Sigmoid colon (tissue), 7 donors: ENCODE data around the gene MTMR3. TPM values are rescaled to one million over a fixed set of nuclear protein-coding genes. Genes with fewer than 3 reads are reported as not detected.

Experiments
- DNase-seq: peaks from one replicate; pipeline ENCODE4 v3.0.0-alpha.2; 2019
- H3K27ac ChIP-seq, 4 donors: fragments of 200-600 bp; sonication (generic); one replicate each; pipeline ENCODE4 v1.5.1; 2016 to 2019; ENCODE audit warnings: mild to moderate bottlenecking in 1 of 4
- H3K27me3 ChIP-seq, 3 donors: fragments of 200-600 bp; sonication (generic); one replicate each; pipeline ENCODE4 v1.5.1; 2019; ENCODE audit warnings: mild to moderate bottlenecking in 1 of 3
- H3K36me3 ChIP-seq, 4 donors: fragments of 200-600 bp; sonication (generic); one replicate each; pipeline ENCODE4 v1.5.1; 2016 to 2019
- H3K4me1 ChIP-seq, 4 donors: fragments of 200-600 bp; sonication (generic); one replicate each; pipeline ENCODE4 v1.5.1; 2017 to 2019
- H3K4me3 ChIP-seq, 4 donors: fragments of 200-600 bp; sonication (generic); one replicate each; pipeline ENCODE4 v1.5.1; 2017 to 2019; ENCODE audit warnings: mild to moderate bottlenecking in 2 of 4, moderate library complexity in 1 of 4
- H3K9me3 ChIP-seq, 4 donors: fragments of 200-600 bp in 3 of 4; sonication (generic) in 3 of 4; one replicate each; pipeline versions ENCODE4 v1.5.1 to v1.6.1; 2013 to 2019
- EP300 ChIP-seq, 4 donors: sonication (generic); formaldehyde crosslinking; IDR thresholded peaks; one replicate each; pipeline ENCODE4 v1.6.1; 2017; ENCODE audit warnings: antibody characterized with exemption in 4 of 4
- POLR2A ChIP-seq, 2 donors: fragments of 450-650 bp; IDR thresholded peaks; one replicate each; pipeline ENCODE4 v1.6.1; 2016; ENCODE audit warnings: antibody characterized with exemption in 2 of 2, mild to moderate bottlenecking in 2 of 2, moderate library complexity in 2 of 2
- POLR2AphosphoS5 ChIP-seq, 4 donors: sonication (generic); formaldehyde crosslinking; IDR thresholded peaks; one replicate each; pipeline ENCODE4 v1.6.1; 2017; ENCODE audit warnings: antibody characterized with exemption in 4 of 4
- WGBS, 2 donors: extraction: QIAGEN DNeasy Blood & Tissue Kit; methylation state at CpG; one replicate each; pipeline ENCODE4 v1.1.7; 2013; 5-methylcytosine and 5-hydroxymethylcytosine counted together
- intact Hi-C: fragments of 100-400 bp; cut with DNase I; formaldehyde crosslinking; loops from one replicate; pipeline ENCODE4 v1.15.1; 2023
- polyA plus RNA-seq, 3 donors: library from polyadenylated mRNA; stranded (reverse); fragments of 200-250 nt; gene quantifications; one replicate each; pipeline ENCODE4 v1.2.3, GENCODE V29; 2013
- total RNA-seq, 4 donors: library from RNA; depleted of rRNA; stranded (reverse); fragments of >200 nt; gene quantifications; one replicate each; pipeline ENCODE4 v1.1.0, GENCODE V29; 2016
- TF ChIP-seq, protein P1 (sequence below), 4 experiments: fragments of 450-650 bp in 3 of 4; fragments of 200-600 bp in 1 of 4; IDR thresholded peaks; one replicate each; pipeline ENCODE4 v1.5.1; 2016 to 2019; ENCODE audit warnings: antibody characterized with exemption in 4 of 4, mild to moderate bottlenecking in 3 of 4, moderate library complexity in 2 of 4
- donor health status: healthy with polysubstance abuse.
- donor health status: Bipolar disorder and iron deficiency.
- donor health status: healthy.

MTMR3 gene
- total and polyA plus RNA-seq, 7 donors = 6.6 to 52.3 (median 40.7) TPM

DNA sequence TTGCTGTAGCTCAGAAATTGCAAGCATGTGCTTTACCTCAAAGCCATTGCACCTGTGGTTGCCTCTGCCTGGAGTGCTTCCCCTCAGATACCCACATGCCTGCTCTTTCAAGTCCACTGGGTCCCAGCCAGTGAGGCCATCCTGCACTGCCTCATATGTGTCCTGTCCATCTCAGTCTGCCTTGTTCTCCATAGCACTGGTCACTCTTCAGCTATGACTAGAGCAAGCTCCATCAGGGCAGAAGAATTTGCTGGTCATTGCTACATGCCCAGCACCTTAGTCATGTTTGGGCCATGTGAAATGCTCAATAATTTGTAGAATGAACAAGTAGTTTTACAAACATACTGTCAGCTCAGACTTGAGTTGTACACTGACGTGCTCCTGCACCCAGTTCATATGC lies 132.9 kb downstream of the MTMR3 start:
- no peak for TF ChIP-seq POLR2AphosphoS5 (IDR thresholded peaks at IDR 0.05)
- TF ChIP-seq POLR2A (IDR thresholded peaks at IDR 0.05) = no peak
- no peak for TF ChIP-seq EP300 (IDR thresholded peaks at IDR 0.05)
- TF ChIP-seq, protein P1, sequence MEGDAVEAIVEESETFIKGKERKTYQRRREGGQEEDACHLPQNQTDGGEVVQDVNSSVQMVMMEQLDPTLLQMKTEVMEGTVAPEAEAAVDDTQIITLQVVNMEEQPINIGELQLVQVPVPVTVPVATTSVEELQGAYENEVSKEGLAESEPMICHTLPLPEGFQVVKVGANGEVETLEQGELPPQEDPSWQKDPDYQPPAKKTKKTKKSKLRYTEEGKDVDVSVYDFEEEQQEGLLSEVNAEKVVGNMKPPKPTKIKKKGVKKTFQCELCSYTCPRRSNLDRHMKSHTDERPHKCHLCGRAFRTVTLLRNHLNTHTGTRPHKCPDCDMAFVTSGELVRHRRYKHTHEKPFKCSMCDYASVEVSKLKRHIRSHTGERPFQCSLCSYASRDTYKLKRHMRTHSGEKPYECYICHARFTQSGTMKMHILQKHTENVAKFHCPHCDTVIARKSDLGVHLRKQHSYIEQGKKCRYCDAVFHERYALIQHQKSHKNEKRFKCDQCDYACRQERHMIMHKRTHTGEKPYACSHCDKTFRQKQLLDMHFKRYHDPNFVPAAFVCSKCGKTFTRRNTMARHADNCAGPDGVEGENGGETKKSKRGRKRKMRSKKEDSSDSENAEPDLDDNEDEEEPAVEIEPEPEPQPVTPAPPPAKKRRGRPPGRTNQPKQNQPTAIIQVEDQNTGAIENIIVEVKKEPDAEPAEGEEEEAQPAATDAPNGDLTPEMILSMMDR (IDR thresholded peaks at IDR 0.05) = no peak
- 97 to 99% methylated on average over 1 of the region's 1 CpG for WGBS, 2 donors
- Histone ChIP-seq H3K4me1 (peaks cover 0 to 7% (median 0%) of the 10 kb centered on the region in 4 donors), H3K36me3 (peaks cover 43 to 99% (median 68%) of the 10 kb centered on the region in 4 donors), H3K4me3 (no peak overlapping the region), H3K27ac (no peak overlapping the region), H3K9me3 (no peaks in the 10 kb centered on the region), H3K27me3 (no peaks in the 10 kb centered on the region)
- intact Hi-C loops = no loop called here
- DNase-seq = no peak

DNA sequence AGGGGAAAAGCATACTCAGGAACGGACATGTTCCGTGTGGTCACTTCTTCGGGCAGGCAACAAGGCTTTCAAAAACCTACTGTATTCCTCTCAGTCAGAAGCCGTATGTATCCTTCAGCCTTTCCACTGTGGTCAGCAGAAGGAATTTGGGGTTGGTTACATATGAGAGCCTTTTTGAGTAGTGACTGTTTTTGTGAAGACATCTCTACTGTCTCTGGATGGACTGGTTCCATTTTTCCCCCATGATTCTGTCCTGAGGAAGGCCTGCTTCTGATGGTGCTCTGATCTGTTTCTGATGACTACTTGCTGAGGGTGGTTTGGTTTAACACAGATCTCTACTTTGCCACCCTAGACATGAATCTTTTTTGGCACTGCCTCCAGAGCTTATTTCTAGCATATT lies 133.6 kb downstream of the MTMR3 start:
- TF ChIP-seq, protein P1 (IDR thresholded peaks at IDR 0.05) = no peak
- TF ChIP-seq POLR2A (IDR thresholded peaks at IDR 0.05) (no peak), EP300 (IDR thresholded peaks at IDR 0.05) (no peak), POLR2AphosphoS5 (IDR thresholded peaks at IDR 0.05) (no peak)
- no peaks in the 10 kb centered on the region for H3K27me3 ChIP-seq
- no peak for DNase-seq
- intact Hi-C loops = no loop called here
- peaks cover 45 to 99% (median 75%) of the 10 kb centered on the region in 4 donors for H3K36me3 ChIP-seq
- no peak overlapping the region for H3K27ac ChIP-seq
- H3K4me3 ChIP-seq = no peak overlapping the region
- H3K4me1 ChIP-seq = peaks cover 0 to 7% (median 0%) of the 10 kb centered on the region in 4 donors
- WGBS, 2 donors = 96 to 98% methylated on average over 4 of the region's 4 CpGs
- no peaks in the 10 kb centered on the region for H3K9me3 ChIP-seq

DNA sequence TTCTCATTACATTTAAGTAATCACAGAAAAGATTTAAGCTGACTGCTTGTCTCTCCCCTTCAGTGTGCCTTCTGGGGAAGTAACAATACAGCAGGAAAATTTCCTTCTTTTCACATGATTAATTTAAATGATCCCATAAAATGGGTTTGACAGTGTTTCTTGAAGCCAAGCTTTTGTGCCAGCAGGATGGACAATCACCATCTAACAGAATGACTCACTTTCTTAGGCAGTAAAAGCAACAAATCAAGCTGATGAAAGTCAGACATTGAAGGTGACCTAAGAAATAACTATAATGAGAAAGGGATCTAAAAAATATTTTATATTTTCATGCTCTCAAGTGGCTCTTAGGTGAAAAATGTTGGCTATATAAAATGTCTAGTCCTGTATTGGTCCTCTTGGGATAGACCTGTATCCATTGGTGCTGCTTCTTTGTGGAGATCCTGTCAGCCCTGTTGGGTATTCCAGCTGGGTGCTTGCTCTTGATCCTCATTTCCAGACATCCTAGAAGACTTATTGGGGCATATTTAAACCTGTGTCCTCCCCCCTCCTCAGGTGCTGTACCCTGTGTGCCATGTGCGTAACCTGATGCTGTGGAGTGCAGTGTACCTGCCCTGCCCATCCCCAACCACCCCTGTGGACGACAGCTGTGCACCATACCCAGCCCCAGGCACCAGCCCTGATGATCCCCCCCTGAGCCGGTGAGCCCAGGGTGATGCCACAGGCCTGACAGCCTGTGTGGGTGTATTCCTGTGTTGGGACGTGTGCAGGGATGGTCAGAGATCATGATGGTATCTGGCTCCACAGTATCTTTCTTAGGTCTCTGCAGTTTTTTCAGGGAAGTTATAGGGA lies 134.6 kb downstream of the MTMR3 start:
- no peak overlapping the region for H3K4me3 ChIP-seq
- WGBS, 2 donors = 94% methylated on average over 4 of the region's 4 CpGs
- H3K36me3 ChIP-seq = peaks cover 47 to 100% (median 81%) of the 10 kb centered on the region in 4 donors
- intact Hi-C loops = no loop called here
- H3K4me1 ChIP-seq = peaks cover 0 to 7% (median 0%) of the 10 kb centered on the region in 4 donors
- H3K27me3 ChIP-seq = no peaks in the 10 kb centered on the region
- H3K27ac ChIP-seq = no peak overlapping the region
- H3K9me3 ChIP-seq = no peaks in the 10 kb centered on the region
- TF ChIP-seq POLR2AphosphoS5 (IDR thresholded peaks at IDR 0.05) = no peak
- no peak for TF ChIP-seq EP300 (IDR thresholded peaks at IDR 0.05)
- TF ChIP-seq, protein P1 (IDR thresholded peaks at IDR 0.05) = no peak
- TF ChIP-seq POLR2A (IDR thresholded peaks at IDR 0.05) = no peak
- DNase-seq = no peak

DNA sequence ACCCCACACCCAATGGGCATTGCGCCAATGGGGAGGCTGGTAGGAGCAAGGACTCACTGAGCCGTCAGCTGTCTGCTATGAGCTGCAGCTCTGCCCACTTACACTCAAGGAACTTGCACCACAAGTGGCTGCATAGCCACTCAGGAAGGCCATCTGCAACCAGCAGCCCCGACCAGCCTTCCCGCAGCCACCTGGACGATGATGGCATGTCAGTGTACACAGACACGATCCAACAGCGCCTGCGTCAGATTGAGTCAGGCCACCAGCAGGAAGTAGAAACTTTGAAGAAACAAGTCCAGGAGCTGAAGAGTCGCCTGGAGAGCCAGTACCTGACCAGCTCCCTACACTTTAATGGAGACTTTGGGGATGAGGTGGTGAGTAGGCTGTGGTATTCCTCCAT lies 137.5 kb downstream of the MTMR3 start:
- Histone ChIP-seq H3K4me3 (no peak overlapping the region), H3K27ac (no peak overlapping the region), H3K36me3 (peaks cover 59 to 100% (median 85%) of the 10 kb centered on the region in 4 donors), H3K4me1 (peaks cover 0 to 7% (median 0%) of the 10 kb centered on the region in 4 donors), H3K9me3 (no peaks in the 10 kb centered on the region), H3K27me3 (no peaks in the 10 kb centered on the region)
- TF ChIP-seq POLR2AphosphoS5 (IDR thresholded peaks at IDR 0.05) = no peak
- TF ChIP-seq EP300 (IDR thresholded peaks at IDR 0.05) = no peak
- 94 to 96% methylated on average over 9 of the region's 9 CpGs for WGBS, 2 donors
- intact Hi-C loops = no loop called here
- no peak for DNase-seq

DNA sequence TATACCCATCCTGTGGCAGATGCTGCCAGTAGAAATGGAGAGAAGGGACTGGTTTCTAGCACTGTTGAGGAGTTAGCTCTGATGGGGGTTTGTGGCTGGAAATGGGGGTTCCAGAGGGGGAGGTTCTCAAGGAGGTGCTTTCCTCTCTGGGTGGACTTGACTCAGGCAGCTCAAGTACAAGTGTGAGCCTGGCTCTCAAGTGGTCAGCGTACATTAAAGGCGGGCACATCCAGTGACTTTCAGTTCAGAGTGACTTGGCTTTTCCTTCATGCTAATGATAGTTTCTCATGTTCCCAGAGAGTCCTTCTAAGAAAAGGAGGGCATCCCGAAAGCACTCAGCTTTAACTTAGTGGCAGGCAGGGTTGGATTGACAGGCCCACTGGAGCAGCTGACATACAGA lies 138.4 kb downstream of the MTMR3 start:
- Histone ChIP-seq H3K4me3 (no peak overlapping the region), H3K9me3 (no peaks in the 10 kb centered on the region), H3K27me3 (no peaks in the 10 kb centered on the region), H3K4me1 (peaks cover 0 to 7% (median 0%) of the 10 kb centered on the region in 4 donors), H3K27ac (no peak overlapping the region), H3K36me3 (peaks cover 58 to 100% (median 87%) of the 10 kb centered on the region in 4 donors)
- 96 to 98% methylated on average over 3 of the region's 3 CpGs for WGBS, 2 donors
- no peak for TF ChIP-seq POLR2AphosphoS5 (IDR thresholded peaks at IDR 0.05)
- TF ChIP-seq EP300 (IDR thresholded peaks at IDR 0.05) = no peak
- no peak for TF ChIP-seq POLR2A (IDR thresholded peaks at IDR 0.05)
- no peak for DNase-seq
- intact Hi-C loops = no loop called here
